ENCODE data around the gene TRIM37.

TRIM37 gene

GRCh38 chr17:58991718-58992331, 114.9 kb downstream of the TRIM37 start:
- Histone ChIP-seq H3K9ac (ENCODE audit: low read length) (no peak overlapping the region), H3K27ac (ENCODE audit: low read depth, low read length) (no peak overlapping the region), H3K36me3 (ENCODE audit: control insufficient read depth, insufficient read depth, low read length) (peaks cover 6% of the 10 kb centered on the region), H3K4me1 (ENCODE audit: control insufficient read depth, insufficient read depth, low read length) (peaks cover 15% of the 10 kb centered on the region), H3K27me3 (ENCODE audit: control insufficient read depth, insufficient read depth, low read length) (no peaks in the 10 kb centered on the region), H3K9me3 (ENCODE audit: control insufficient read depth, insufficient read depth, low read depth, low read length) (no peaks in the 10 kb centered on the region; the same call in 1 of the 2 replicates), H3K4me3 (ENCODE audit: low read depth, low read length) (no peak overlapping the region)

GRCh38 chr17:58989629-58990028, 117.1 kb downstream of the TRIM37 start:
- H3K9ac ChIP-seq (ENCODE audit: low read length): no peak overlapping the region
- H3K27ac ChIP-seq (ENCODE audit: low read depth, low read length): no peak overlapping the region
- peaks cover 4% of the 10 kb centered on the region for H3K36me3 ChIP-seq (ENCODE audit: control insufficient read depth, insufficient read depth, low read length)
- no peak overlapping the region for H3K4me3 ChIP-seq (ENCODE audit: low read depth, low read length)
- H3K9me3 ChIP-seq (ENCODE audit: control insufficient read depth, insufficient read depth, low read depth, low read length): no peaks in the 10 kb centered on the region; the same call in 1 of the 2 replicates
- H3K4me1 ChIP-seq (ENCODE audit: control insufficient read depth, insufficient read depth, low read length): peaks cover 19% of the 10 kb centered on the region
- no peaks in the 10 kb centered on the region for H3K27me3 ChIP-seq (ENCODE audit: control insufficient read depth, insufficient read depth, low read length)

- Histone ChIP-seq H3K4me1 (ENCODE audit: control insufficient read depth, insufficient read depth, low read length) (peaks cover 11% of the 10 kb centered on the region), H3K36me3 (ENCODE audit: control insufficient read depth, insufficient read depth, low read length) (no peaks in the 10 kb centered on the region), H3K27ac (ENCODE audit: low read depth, low read length) (no peak overlapping the region), H3K27me3 (ENCODE audit: control insufficient read depth, insufficient read depth, low read length) (no peaks in the 10 kb centered on the region), H3K9me3 (ENCODE audit: control insufficient read depth, insufficient read depth, low read depth, low read length) (no peaks in the 10 kb centered on the region), H3K9ac (ENCODE audit: low read length) (no peak overlapping the region), H3K4me3 (ENCODE audit: low read depth, low read length) (no peak overlapping the region)
Measured at GRCh38 chr17:58985971-58986370, 120.7 kb downstream of the TRIM37 start.

GRCh38 chr17:58985367-58985766, 121.3 kb downstream of the TRIM37 start:
- no peak overlapping the region for H3K9ac ChIP-seq (ENCODE audit: low read length)
- H3K27ac ChIP-seq (ENCODE audit: low read depth, low read length): no peak overlapping the region
- no peaks in the 10 kb centered on the region for H3K27me3 ChIP-seq (ENCODE audit: control insufficient read depth, insufficient read depth, low read length)
- H3K4me3 ChIP-seq (ENCODE audit: low read depth, low read length): no peak overlapping the region
- no peaks in the 10 kb centered on the region for H3K36me3 ChIP-seq (ENCODE audit: control insufficient read depth, insufficient read depth, low read length)
- no peaks in the 10 kb centered on the region for H3K9me3 ChIP-seq (ENCODE audit: control insufficient read depth, insufficient read depth, low read depth, low read length)
- peaks cover 11% of the 10 kb centered on the region for H3K4me1 ChIP-seq (ENCODE audit: control insufficient read depth, insufficient read depth, low read length)

GRCh38 chr17:58982626-58983025, 124.1 kb downstream of the TRIM37 start:
- Histone ChIP-seq H3K27ac (ENCODE audit: low read depth, low read length) (no peak overlapping the region), H3K4me1 (ENCODE audit: control insufficient read depth, insufficient read depth, low read length) (peaks cover 4% of the 10 kb centered on the region; the same call in 1 of the 2 replicates), H3K27me3 (ENCODE audit: control insufficient read depth, insufficient read depth, low read length) (no peaks in the 10 kb centered on the region), H3K9me3 (ENCODE audit: control insufficient read depth, insufficient read depth, low read depth, low read length) (no peaks in the 10 kb centered on the region), H3K4me3 (ENCODE audit: low read depth, low read length) (no peak overlapping the region), H3K36me3 (ENCODE audit: control insufficient read depth, insufficient read depth, low read length) (no peaks in the 10 kb centered on the region), H3K9ac (ENCODE audit: low read length) (no peak overlapping the region)

- no peak overlapping the region for H3K27ac ChIP-seq (ENCODE audit: low read depth, low read length)
- H3K4me1 ChIP-seq (ENCODE audit: control insufficient read depth, insufficient read depth, low read length): peaks cover 4% of the 10 kb centered on the region; the same call in 1 of the 2 replicates
- H3K36me3 ChIP-seq (ENCODE audit: control insufficient read depth, insufficient read depth, low read length): no peaks in the 10 kb centered on the region
- no peaks in the 10 kb centered on the region for H3K9me3 ChIP-seq (ENCODE audit: control insufficient read depth, insufficient read depth, low read depth, low read length)
- H3K4me3 ChIP-seq (ENCODE audit: low read depth, low read length): no peak overlapping the region
- no peaks in the 10 kb centered on the region for H3K27me3 ChIP-seq (ENCODE audit: control insufficient read depth, insufficient read depth, low read length)
- no peak overlapping the region for H3K9ac ChIP-seq (ENCODE audit: low read length)
Measured at GRCh38 chr17:58980706-58981481, 125.8 kb downstream of the TRIM37 start.

GRCh38 chr17:58976541-58976940, 130.1 kb downstream of the TRIM37 start:
- Histone ChIP-seq H3K9me3 (ENCODE audit: control insufficient read depth, insufficient read depth, low read depth, low read length) (no peaks in the 10 kb centered on the region), H3K36me3 (ENCODE audit: control insufficient read depth, insufficient read depth, low read length) (no peaks in the 10 kb centered on the region), H3K4me1 (ENCODE audit: control insufficient read depth, insufficient read depth, low read length) (no peaks in the 10 kb centered on the region), H3K9ac (ENCODE audit: low read length) (no peak overlapping the region), H3K27me3 (ENCODE audit: control insufficient read depth, insufficient read depth, low read length) (no peaks in the 10 kb centered on the region), H3K27ac (ENCODE audit: low read depth, low read length) (no peak overlapping the region), H3K4me3 (ENCODE audit: low read depth, low read length) (no peak overlapping the region)

GRCh38 chr17:58974354-58974753, 132.3 kb downstream of the TRIM37 start:
- no peaks in the 10 kb centered on the region for H3K9me3 ChIP-seq (ENCODE audit: control insufficient read depth, insufficient read depth, low read depth, low read length)
- H3K4me3 ChIP-seq (ENCODE audit: low read depth, low read length): no peak overlapping the region
- no peak overlapping the region for H3K9ac ChIP-seq (ENCODE audit: low read length)
- peaks cover 1% of the 10 kb centered on the region; the same call in 1 of the 2 replicates for H3K4me1 ChIP-seq (ENCODE audit: control insufficient read depth, insufficient read depth, low read length)
- no peaks in the 10 kb centered on the region for H3K27me3 ChIP-seq (ENCODE audit: control insufficient read depth, insufficient read depth, low read length)
- H3K36me3 ChIP-seq (ENCODE audit: control insufficient read depth, insufficient read depth, low read length): no peaks in the 10 kb centered on the region
- H3K27ac ChIP-seq (ENCODE audit: low read depth, low read length): no peak overlapping the region

GRCh38 chr17:58970609-58971450, 135.8 kb downstream of the TRIM37 start:
- no peaks in the 10 kb centered on the region for H3K36me3 ChIP-seq (ENCODE audit: control insufficient read depth, insufficient read depth, low read length)
- H3K9me3 ChIP-seq (ENCODE audit: control insufficient read depth, insufficient read depth, low read depth, low read length): no peaks in the 10 kb centered on the region
- no peak overlapping the region for H3K4me3 ChIP-seq (ENCODE audit: low read depth, low read length)
- H3K4me1 ChIP-seq (ENCODE audit: control insufficient read depth, insufficient read depth, low read length): peaks cover 14% of the 10 kb centered on the region
- no peaks in the 10 kb centered on the region for H3K27me3 ChIP-seq (ENCODE audit: control insufficient read depth, insufficient read depth, low read length)
- H3K27ac ChIP-seq (ENCODE audit: low read depth, low read length): no peak overlapping the region
- H3K9ac ChIP-seq (ENCODE audit: low read length): no peak overlapping the region

GRCh38 chr17:58969612-58970011, 137.1 kb downstream of the TRIM37 start:
- Histone ChIP-seq H3K4me3 (ENCODE audit: low read depth, low read length) (no peak overlapping the region), H3K4me1 (ENCODE audit: control insufficient read depth, insufficient read depth, low read length) (peaks cover 23% of the 10 kb centered on the region), H3K9me3 (ENCODE audit: control insufficient read depth, insufficient read depth, low read depth, low read length) (no peaks in the 10 kb centered on the region), H3K27ac (ENCODE audit: low read depth, low read length) (no peak overlapping the region), H3K36me3 (ENCODE audit: control insufficient read depth, insufficient read depth, low read length) (no peaks in the 10 kb centered on the region), H3K9ac (ENCODE audit: low read length) (no peak overlapping the region), H3K27me3 (ENCODE audit: control insufficient read depth, insufficient read depth, low read length) (no peaks in the 10 kb centered on the region)

GRCh38 chr17:58969156-58969555, 137.5 kb downstream of the TRIM37 start:
- H3K9ac ChIP-seq (ENCODE audit: low read length): no peak overlapping the region
- H3K36me3 ChIP-seq (ENCODE audit: control insufficient read depth, insufficient read depth, low read length): no peaks in the 10 kb centered on the region
- no peak overlapping the region for H3K4me3 ChIP-seq (ENCODE audit: low read depth, low read length)
- no peaks in the 10 kb centered on the region for H3K9me3 ChIP-seq (ENCODE audit: control insufficient read depth, insufficient read depth, low read depth, low read length)
- H3K27ac ChIP-seq (ENCODE audit: low read depth, low read length): no peak overlapping the region
- H3K4me1 ChIP-seq (ENCODE audit: control insufficient read depth, insufficient read depth, low read length): peaks cover 23% of the 10 kb centered on the region
- no peaks in the 10 kb centered on the region for H3K27me3 ChIP-seq (ENCODE audit: control insufficient read depth, insufficient read depth, low read length)

Measured in HUES6 (cell line).